Measurements from ENCODE around the gene HMCN2.

DNA sequence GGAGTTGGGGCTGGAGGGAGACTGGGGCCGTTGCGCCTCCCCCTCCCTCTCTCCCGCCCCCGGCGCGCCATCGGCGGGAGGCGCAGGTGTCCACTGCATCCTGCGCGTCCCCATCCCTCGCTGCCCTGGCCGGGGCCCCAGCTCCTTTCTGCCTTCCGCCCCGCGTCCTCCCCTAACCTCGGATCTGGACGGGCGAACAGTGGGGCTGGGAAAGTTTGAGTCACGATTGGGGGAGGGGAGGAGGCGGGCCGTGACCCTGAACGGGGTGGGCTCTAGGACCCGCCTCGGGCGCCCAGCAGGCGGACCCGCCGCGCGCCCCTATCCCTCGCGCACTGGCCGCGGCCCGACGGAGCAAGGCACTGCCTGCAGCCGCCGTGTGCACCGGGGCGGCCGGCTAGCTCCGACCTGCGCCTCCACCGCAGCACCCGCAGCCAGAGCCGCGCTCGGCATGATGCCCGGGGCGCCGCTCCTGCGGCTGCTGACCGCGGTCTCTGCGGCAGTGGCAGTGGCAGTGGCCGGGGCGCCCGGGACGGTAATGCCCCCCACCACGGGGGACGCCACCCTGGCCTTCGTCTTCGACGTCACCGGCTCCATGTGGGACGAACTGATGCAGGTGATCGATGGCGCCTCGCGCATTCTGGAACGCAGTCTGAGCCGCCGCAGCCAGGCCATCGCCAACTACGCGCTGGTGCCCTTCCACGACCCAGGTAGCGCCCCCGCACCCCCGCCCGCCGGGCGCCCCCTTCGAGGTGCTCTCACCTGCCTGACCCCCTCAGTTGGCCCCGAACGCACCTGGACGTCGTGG is at the start of gene HMCN2:
- TF ChIP-seq, protein P1, sequence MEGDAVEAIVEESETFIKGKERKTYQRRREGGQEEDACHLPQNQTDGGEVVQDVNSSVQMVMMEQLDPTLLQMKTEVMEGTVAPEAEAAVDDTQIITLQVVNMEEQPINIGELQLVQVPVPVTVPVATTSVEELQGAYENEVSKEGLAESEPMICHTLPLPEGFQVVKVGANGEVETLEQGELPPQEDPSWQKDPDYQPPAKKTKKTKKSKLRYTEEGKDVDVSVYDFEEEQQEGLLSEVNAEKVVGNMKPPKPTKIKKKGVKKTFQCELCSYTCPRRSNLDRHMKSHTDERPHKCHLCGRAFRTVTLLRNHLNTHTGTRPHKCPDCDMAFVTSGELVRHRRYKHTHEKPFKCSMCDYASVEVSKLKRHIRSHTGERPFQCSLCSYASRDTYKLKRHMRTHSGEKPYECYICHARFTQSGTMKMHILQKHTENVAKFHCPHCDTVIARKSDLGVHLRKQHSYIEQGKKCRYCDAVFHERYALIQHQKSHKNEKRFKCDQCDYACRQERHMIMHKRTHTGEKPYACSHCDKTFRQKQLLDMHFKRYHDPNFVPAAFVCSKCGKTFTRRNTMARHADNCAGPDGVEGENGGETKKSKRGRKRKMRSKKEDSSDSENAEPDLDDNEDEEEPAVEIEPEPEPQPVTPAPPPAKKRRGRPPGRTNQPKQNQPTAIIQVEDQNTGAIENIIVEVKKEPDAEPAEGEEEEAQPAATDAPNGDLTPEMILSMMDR (conservative IDR thresholded peaks at IDR 0.05): no peak
- no peak for TF ChIP-seq EZH2 (IDR thresholded peaks at IDR 0.05; ENCODE audit: low read depth)
